Prostate gland (tissue), 2 donors: ENCODE results near the gene TXNRD3. TPM values are rescaled to one million over a fixed set of nuclear protein-coding genes. Genes with fewer than 3 reads are reported as not detected.

ENCODE experiments used
- DNase-seq: peaks from one replicate; pipeline ENCODE4 v3.0.0-alpha.2; 2019; ENCODE audit warnings: low spot score
- H3K27ac ChIP-seq, 2 donors: fragments of 200-600 bp; sonication (generic); 2 replicates each; pipeline ENCODE4 v1.5.1; 2017 to 2019
- H3K27me3 ChIP-seq: fragments of 200-600 bp; sonication (generic); replicated peaks from 2 replicates; pipeline ENCODE4 v1.5.1; 2019; ENCODE audit not compliant: insufficient read depth
- H3K36me3 ChIP-seq, 2 donors: fragments of 200-600 bp; sonication (generic); 1 replicate in 1 of 2; 2 replicates in 1 of 2; pipeline versions ENCODE4 v1.5.1 to v1.8.1; 2017 to 2019
- H3K4me1 ChIP-seq: fragments of 200-600 bp; sonication (generic); replicated peaks from 2 replicates; pipeline ENCODE4 v1.5.1; 2019
- H3K4me3 ChIP-seq, 2 donors: fragments of 200-600 bp; sonication (generic); 2 replicates each; pipeline ENCODE4 v1.5.1; 2017 to 2019
- H3K9me3 ChIP-seq: fragments of 200-600 bp; sonication (generic); 2 replicates; pipeline ENCODE4 v1.5.1; 2017
- POLR2A ChIP-seq: fragments of 450-650 bp; IDR thresholded peaks from one replicate; pipeline ENCODE4 v1.6.1; 2016; ENCODE audit warnings: antibody characterized with exemption, mild to moderate bottlenecking
- POLR2AphosphoS5 ChIP-seq: sonication (generic); formaldehyde crosslinking; IDR thresholded peaks from one replicate; pipeline ENCODE4 v1.6.1; 2017; ENCODE audit warnings: antibody characterized with exemption
- WGBS: methylation state at CpG from one replicate; pipeline ENCODE4 v1.1.5; 2018; 5-methylcytosine and 5-hydroxymethylcytosine counted together
- intact Hi-C: fragments of 100-400 bp; cut with DNase I; formaldehyde crosslinking; loops from one replicate; pipeline ENCODE4 v1.14.2; 2022
- total RNA-seq, 2 donors: library from RNA; depleted of rRNA; stranded (reverse); fragments of >200 nt; gene quantifications; one replicate each; pipeline ENCODE4 v1.1.0, GENCODE V29; 2016
- TF ChIP-seq, protein P1 (sequence below), 4 experiments: fragments of 200-600 bp in 2 of 4; fragments of 450-650 bp in 2 of 4; sonication (generic) in 2 of 4; IDR thresholded peaks; 1 replicate in 3 of 4; 2 replicates in 1 of 4; pipeline ENCODE4 v1.5.1; 2016 to 2019; ENCODE audit warnings: antibody characterized with exemption in 4 of 4, mild to moderate bottlenecking in 2 of 4, moderate library complexity in 2 of 4

TXNRD3 gene
- total RNA-seq, 2 donors from 2014 or later = 14.4 to 20.7 TPM

DNA sequence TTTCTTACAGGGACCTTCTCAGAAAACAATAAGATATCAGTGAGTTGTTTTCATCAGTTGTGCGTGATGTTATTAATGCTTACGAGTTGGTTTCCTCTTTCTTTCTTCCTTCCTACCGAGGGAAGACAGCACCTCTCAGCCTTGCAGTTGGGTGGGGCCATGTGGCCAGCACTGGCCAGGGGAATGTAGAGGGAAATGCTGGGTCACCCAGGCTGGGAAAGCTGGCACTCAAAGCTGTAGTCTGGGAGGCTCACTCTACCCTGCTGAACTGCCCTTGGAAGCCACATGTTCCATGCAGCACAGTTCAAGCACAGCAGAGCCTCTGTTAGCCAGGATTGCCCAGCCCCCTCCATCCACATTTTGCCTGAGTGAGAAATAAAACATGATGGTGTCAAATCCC is 39.0 kb upstream of the TXNRD3 start:
- Histone ChIP-seq H3K27ac (no peak overlapping the region), H3K9me3 (no peaks in the 10 kb centered on the region), H3K27me3 (no peaks in the 10 kb centered on the region), H3K4me3 (no peak overlapping the region), H3K4me1 (no peaks in the 10 kb centered on the region), H3K36me3 (no peaks in the 10 kb centered on the region)
- intact Hi-C loops = no loop called here
- 53% methylated on average over 3 of the region's 3 CpGs for WGBS
- DNase-seq = no peak
- TF ChIP-seq, protein P1, sequence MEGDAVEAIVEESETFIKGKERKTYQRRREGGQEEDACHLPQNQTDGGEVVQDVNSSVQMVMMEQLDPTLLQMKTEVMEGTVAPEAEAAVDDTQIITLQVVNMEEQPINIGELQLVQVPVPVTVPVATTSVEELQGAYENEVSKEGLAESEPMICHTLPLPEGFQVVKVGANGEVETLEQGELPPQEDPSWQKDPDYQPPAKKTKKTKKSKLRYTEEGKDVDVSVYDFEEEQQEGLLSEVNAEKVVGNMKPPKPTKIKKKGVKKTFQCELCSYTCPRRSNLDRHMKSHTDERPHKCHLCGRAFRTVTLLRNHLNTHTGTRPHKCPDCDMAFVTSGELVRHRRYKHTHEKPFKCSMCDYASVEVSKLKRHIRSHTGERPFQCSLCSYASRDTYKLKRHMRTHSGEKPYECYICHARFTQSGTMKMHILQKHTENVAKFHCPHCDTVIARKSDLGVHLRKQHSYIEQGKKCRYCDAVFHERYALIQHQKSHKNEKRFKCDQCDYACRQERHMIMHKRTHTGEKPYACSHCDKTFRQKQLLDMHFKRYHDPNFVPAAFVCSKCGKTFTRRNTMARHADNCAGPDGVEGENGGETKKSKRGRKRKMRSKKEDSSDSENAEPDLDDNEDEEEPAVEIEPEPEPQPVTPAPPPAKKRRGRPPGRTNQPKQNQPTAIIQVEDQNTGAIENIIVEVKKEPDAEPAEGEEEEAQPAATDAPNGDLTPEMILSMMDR (IDR thresholded peaks at IDR 0.05) = no peak
- no peak for TF ChIP-seq POLR2A
- TF ChIP-seq POLR2AphosphoS5 = no peak

DNA sequence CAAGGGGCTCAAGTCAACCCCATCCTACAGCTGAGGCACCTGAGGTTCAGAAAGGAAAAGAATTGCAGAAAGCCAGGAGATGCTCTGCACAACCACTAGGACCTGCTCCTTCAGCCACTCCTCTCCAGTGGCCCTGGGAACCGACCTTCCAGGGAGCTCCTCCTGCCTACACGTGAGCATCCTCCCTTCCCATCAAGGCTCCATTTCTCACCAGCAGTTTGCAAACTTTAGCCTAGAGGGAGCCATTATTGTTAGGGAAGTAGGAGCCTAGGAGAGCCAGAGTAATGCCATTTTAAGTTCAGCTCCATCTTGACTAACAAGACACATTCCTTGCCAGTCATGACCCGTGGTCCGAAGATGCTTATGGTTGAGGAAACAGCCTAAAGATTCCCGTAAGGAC is 37.9 kb upstream of the TXNRD3 start:
- 73% methylated on average over 5 of the region's 5 CpGs for WGBS
- Histone ChIP-seq H3K27me3 (no peaks in the 10 kb centered on the region), H3K4me3 (no peak overlapping the region), H3K4me1 (no peaks in the 10 kb centered on the region), H3K9me3 (no peaks in the 10 kb centered on the region), H3K27ac (no peak overlapping the region), H3K36me3 (no peaks in the 10 kb centered on the region)
- TF ChIP-seq POLR2A (no peak), POLR2AphosphoS5 (no peak)
- TF ChIP-seq, protein P1 (IDR thresholded peaks at IDR 0.05) = no peak
- no peak for DNase-seq
- intact Hi-C loops = no loop called here

DNA sequence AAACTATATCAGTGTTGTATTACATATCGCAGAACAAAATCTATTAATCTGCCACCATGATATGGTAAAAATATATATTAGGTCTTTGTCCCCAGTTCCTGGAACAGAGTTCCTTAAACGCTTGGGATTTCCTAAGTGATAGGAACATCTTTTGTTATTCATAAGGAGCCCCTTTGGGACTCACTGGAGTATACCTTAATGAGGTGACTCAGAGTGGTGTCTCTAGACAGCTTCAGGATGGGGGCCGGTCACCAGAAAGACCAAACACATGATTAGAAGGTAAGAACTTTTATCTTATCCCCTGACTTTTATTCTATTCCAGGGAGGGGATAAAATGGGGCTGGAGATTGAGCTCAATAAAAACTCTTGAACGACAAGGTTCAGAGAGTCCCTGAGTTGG is 36.8 kb upstream of the TXNRD3 start:
- no peaks in the 10 kb centered on the region for H3K27me3 ChIP-seq
- no peaks in the 10 kb centered on the region for H3K9me3 ChIP-seq
- H3K4me1 ChIP-seq = no peaks in the 10 kb centered on the region
- no peak for DNase-seq
- TF ChIP-seq POLR2A = no peak
- no peak for TF ChIP-seq POLR2AphosphoS5
- TF ChIP-seq, protein P1 (IDR thresholded peaks at IDR 0.05) = no peak
- intact Hi-C loops = no loop called here
- no peaks in the 10 kb centered on the region for H3K36me3 ChIP-seq
- 74% methylated on average over 4 of the region's 4 CpGs for WGBS
- no peak overlapping the region for H3K4me3 ChIP-seq
- H3K27ac ChIP-seq = no peak overlapping the region

DNA sequence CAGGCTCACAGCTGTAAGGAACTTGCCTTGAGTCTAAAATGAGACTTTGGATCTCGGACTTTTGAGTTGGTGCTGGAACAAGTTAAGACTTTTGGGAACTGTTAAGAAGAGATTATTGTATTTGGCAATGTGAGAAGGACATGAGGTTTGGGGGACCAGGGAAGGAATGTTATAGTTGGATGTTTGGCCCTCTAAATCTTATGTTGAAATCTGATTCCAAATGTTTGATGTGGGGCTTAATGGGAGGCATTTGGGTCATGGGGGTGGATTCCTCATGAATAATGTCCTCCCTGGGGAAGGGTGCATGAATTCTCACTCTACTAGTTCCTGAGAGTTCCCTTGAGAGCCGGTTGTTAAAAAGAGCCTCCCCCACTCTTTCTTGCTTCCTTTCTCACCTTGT is 30.6 kb upstream of the TXNRD3 start:
- Histone ChIP-seq H3K27me3 (no peaks in the 10 kb centered on the region), H3K27ac (no peak overlapping the region), H3K4me1 (peaks cover 5% of the 10 kb centered on the region), H3K9me3 (no peaks in the 10 kb centered on the region), H3K36me3 (no peaks in the 10 kb centered on the region), H3K4me3 (no peak overlapping the region)
- TF ChIP-seq POLR2AphosphoS5 = peak; percentile 17
- TF ChIP-seq POLR2A = no peak
- TF ChIP-seq, protein P1 (IDR thresholded peaks at IDR 0.05) = no peak
- no peak for DNase-seq
- intact Hi-C loops = no loop called here
- WGBS = 19% methylated on average over 2 of the region's 2 CpGs

DNA sequence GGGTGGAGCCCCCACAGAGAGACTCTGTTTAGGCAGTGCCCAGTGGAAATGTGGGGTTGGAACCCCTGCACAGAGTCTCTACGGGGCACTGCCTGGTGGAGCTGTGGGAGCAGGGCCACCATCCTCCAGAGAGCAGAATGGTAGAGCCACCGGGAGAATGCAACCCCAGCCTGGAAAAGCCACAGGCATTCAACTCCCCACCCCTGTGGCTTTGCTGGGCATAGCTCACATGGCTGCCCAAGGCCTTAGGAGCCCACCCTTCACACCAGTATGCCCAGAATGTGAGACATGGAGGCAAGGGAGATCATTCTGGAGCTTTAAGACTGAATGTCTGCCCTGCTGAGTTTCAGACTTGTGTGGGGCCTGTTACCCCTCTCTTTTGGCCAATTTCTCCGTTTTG is 30.1 kb upstream of the TXNRD3 start:
- 35% methylated on average over 1 of the region's 3 CpGs for WGBS
- Histone ChIP-seq H3K4me3 (no peak overlapping the region), H3K9me3 (no peaks in the 10 kb centered on the region), H3K27ac (no peak overlapping the region), H3K4me1 (peaks cover 5% of the 10 kb centered on the region), H3K27me3 (no peaks in the 10 kb centered on the region), H3K36me3 (no peaks in the 10 kb centered on the region)
- intact Hi-C loops = no loop called here
- TF ChIP-seq POLR2A (no peak), POLR2AphosphoS5 (no peak)
- TF ChIP-seq, protein P1 (IDR thresholded peaks at IDR 0.05) = no peak
- DNase-seq = no peak
